Stimulated activated CD4-positive, alpha-beta T cell treated with anti-CD3 and anti-CD28 coated beads, Interleukin-1b, Interleukin-23, amount 100 ng/mL, for 4 hours (primary cell): ENCODE results near the gene PRRT4.

Source experiments
- DNase-seq, 2 donors: peaks; one replicate each; pipeline ENCODE4 v3.0.0-alpha.2; 2020; ENCODE audit warnings: low read depth in 2 of 2

Gene PRRT4

DNA sequence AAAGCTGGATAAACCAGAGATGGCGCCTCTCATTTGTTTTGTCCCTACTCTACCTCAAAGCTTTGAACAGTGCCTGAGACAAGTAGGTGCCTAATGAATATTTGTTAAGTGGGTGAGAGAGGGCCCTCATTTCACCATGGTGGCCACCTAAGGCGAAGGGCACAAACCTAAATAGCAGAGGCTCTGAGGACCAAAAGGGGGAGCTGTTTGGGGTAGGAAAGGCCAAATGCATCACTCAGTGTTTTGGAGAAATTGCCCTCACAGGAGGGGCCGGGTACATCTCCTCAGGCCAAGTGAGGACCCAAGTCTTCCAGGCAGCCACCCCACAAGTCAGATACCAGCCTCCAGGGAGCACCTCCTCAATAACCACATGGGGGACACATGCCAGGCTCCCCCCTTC lies 34.3 kb upstream of the PRRT4 start:
- DNase-seq, result no peak

DNA sequence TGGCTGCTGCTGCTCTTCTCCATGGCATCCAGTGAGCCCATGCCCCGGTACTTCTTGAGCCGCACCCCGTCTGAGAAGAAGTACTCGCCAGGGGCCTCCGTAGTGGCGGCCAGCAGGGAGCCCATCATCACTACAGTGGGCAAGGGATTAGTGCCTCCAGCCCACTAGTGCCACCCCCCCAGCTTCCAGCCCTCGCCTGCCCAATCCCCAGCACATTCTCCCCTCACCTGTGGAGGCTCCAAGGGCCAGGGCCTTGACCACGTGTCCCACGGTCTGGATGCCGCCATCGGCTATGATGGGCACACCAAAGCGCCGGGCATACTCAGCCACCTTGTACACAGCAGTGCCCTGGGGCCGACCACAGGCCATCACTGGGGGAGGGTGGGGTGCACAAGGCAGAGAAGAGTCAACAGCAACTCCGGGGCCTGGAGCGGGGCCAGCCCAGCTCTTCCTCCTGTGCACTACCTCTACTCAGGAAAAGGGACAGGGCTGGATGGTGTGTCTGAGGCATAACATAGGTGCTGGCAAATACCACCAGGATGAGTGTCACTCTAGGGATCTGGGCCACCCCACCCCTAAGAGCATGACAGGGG lies 33.5 kb upstream of the PRRT4 start:
- DNase-seq, result no peak

DNA sequence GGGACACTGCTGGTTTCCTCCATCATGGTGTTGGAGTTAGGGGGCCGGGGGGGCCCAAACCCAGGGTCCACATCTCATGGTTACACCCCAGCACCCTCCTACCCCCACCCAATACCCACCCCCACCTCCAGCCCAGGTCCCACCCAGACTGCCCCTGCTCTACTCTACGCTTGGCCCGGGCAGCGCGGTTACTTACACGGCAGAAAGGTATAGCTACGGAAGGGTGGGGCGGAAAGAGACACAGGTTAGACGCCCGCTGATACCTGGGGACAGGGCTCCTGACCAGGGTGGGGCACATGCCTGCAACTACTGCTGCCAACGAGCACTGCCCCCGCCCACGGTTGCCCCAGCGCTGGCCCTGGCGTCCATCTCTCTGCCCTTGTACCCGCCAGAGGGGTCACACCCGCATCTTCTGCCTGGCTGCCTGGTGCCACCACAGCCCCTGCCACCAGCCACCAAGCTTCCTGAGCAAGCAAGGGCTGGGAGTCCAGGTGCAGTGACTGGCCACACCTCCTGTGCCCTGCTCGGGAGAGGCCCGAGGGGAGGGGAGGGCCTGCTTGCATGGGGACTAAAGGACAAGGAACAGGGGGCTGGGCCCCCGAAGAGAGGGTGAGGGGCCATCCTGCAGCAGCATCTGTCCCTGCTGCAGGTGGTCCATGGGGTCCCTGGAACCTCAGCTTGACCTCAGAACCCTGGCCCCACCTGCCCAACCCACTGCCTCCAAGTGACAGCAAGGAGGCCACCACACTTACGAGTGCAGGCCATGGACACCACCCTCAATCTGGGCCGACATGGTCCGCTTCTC lies 32.2 kb upstream of the PRRT4 start:
- DNase-seq, result no peak

DNA sequence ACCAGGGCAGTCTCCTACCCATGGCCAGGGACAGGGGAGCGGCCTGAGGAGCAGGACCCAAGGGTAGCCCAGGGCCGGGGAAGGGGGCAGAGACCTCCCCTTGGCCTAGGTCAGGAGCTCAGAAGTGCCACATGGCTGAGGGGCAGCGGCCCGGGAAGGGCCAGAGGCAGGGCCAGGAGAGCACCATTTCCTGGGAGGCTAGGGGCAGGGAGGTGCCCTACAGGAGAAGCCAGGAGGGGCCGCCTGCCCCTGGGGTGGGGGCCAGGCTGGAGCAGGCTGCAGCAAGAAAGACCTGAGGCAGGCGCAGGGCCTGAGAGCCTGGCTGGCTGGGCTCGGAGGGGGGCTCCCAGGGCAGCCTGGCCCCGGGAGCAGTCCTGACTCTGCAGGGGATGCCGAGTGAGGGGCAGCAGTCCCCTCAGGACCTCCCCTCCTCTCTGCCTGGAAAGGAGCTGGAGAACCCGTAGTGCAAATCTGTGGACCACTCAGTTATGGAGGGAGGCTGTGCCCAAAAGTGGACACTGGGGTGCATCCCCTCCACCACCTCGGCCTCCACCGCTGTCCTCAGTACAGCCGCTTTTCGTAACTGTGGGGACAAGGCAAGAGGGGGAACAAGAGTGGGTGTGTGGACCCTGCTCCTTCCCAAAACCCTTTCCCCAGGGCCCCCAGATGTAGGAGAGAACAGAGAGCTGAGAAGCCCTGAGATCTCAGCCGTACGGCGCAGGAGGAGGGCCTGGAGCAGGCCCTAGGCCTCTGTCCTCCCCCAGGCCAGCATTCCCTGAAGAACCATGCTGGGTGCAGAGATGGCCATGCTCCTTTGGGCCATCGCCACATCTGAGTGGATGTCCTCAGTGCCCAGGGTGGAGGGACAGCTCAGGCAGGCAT lies 31.2 kb upstream of the PRRT4 start:
- no peak for DNase-seq

DNA sequence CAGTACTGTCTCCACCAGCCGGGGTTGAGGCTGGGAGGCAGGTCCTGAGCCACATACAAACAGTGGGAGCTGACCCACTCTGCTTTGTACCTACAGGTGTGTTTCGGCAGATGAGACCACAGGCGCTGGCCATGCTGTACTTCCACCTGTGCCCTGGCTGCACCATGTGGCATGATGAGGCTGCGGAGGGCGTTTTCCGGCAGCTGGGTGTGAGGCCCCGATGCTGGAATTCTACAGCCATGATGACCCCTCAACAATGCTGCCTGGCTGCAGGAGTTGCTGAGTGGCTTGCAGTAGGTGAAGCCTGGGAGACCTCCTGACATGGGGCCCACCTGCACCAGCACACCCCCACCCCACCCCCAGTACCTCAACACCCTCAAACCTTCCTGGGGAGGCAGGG lies 30.3 kb upstream of the PRRT4 start:
- no peak for DNase-seq

DNA sequence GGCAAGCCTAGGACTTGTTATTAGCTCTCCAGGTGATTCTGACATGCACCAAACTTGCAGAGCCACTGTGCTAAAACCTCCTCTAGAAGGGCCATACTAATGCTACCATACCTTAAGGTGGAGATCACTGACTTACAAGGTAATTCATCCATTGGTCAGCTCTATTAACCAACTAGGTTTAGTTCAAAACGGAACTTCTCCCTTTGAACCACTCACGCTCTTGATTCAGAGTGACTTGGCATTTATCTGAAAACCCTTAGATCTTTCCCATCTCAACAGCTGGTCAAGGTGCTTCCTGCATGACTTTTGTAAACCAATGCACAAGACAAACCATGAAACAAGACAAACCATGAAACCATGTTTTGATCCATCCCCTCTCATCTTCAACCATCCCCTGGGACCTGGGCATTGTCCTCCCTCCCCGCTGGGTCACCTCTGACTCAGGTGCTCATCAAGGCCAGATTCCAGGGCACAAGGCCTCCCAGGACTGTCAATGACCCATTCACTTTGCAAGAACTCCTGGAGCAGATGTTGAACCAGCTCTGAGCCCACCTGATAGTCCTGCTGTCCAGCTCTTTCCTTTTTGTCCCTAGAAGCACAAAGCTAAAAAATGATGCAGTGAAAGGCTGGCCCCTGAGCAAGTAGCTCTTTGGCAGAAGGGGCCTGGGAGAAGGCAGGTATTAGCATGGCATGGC lies 29.5 kb upstream of the PRRT4 start:
- DNase-seq, result no peak

DNA sequence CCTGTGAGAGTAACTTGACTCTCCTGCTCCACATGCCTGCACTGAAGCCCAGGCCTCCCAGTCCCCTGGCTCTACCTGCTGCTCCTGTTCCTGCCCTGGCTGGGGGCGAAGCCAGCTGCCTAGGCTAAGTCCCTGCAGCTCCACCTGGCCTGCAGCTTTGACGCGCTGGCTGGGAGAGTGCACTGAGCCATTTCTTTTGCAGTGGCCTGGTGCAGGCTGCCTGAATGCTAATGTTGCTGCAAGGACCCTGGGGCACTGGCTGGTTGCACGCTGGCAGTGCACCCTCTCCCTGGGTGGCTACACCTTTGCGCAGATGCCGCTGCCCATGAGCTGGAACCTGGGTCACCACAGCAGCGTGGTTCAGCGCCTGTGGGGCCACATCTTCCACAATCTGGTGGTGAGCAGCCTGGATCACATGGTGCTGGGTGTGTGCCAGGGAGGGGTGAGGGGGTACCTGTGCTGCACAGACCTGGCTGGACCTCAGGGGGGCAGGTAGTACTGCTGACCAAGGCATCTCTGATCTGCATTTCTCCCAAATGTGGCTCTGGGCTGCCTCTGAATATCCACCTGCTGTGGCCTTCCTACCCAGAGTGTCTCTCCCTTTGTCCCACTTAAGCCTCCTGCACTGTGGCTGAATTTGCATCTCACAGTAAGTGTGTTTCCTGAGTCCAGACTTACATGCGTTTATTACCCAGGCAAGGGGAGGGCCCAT lies 28.3 kb upstream of the PRRT4 start:
- DNase-seq, result no peak

DNA sequence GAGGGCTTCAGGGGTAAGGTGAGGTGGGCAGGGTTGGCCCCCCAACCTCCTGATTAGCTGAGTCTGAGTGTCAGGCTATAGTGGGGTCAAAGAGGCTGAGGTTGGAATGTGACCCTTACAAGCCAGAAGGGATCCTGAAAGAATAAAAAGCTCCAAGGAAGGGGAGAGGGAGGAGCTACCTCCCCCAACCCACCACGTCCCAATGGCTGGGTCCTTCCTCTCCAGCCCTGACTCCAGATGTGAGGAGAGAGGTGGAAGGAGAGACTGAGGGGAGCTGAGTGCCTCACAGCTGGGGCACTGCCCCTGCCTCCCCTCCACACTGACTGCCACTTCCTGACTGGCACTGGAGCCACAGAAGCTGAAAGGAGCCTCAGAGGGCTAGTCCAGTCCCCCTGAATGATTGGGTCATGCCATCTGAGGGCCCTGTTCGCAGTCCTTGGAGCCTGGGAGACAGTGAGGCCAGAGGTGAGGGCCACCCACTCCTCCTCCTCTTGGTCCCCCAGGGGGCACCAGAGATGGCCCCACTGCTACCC lies 27.7 kb upstream of the PRRT4 start:
- no peak for DNase-seq

DNA sequence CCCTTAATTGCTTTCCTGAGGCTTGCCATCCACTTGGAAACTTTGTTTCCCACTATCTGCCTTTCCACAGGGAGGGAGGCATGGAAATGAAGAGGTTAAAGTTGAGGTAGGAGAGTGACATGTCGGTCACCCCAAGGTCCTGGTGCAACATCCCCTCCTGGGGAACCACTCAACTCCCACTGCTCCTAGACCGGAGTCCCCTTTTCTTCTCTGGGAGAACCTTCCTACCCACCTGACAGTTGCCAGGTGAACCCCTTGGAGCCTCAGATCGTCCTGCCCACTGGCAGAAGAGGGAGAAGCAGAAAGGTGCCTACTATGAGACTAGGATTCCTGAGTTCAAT lies 26.6 kb upstream of the PRRT4 start:
- DNase-seq, result no peak

DNA sequence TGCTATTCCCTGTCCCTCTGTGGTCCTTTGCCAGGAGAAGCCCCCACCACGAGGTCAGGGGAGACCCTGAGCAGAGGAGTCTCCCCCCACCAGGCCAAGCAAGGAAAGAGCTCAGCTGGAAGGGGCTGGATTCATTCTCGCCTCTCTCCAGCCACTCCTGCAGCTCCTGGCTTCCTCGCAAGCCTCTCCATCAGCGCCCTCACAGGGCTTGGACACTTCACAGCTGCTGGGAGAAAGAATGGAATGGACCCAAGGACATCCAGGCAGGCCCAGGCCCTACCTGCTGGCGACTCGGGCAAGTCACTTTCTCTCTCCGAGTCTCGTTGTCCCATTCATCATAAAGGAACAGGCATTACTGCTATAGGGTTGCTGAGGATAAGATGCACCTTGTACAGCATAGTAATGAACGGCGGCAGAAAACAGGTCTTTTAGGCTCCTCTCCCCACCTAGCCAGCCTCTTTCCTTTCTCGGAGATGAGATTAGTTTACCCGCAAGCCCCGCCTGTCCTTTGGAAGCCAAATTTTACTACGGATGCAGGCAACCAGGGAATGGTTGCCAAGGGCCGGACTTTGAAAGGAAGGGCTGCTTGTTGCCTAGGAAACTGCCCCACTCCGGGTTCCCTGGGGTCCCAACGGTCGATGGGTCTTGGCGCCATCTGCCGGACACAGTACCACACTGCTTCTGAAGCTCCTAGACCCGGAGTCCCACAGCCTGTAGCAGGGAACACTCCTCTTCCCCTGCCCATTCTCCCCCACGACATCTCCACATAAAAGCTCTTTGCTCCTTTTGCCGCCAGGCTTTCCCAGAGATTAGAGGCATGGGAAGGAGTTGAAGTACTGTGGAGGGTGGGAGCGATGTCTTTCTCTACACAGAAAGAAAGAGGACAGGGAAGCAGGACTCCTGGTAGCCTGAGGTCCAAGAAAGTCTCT lies 26.0 kb upstream of the PRRT4 start:
- peak; percentile 63 to 66 for DNase-seq

DNA sequence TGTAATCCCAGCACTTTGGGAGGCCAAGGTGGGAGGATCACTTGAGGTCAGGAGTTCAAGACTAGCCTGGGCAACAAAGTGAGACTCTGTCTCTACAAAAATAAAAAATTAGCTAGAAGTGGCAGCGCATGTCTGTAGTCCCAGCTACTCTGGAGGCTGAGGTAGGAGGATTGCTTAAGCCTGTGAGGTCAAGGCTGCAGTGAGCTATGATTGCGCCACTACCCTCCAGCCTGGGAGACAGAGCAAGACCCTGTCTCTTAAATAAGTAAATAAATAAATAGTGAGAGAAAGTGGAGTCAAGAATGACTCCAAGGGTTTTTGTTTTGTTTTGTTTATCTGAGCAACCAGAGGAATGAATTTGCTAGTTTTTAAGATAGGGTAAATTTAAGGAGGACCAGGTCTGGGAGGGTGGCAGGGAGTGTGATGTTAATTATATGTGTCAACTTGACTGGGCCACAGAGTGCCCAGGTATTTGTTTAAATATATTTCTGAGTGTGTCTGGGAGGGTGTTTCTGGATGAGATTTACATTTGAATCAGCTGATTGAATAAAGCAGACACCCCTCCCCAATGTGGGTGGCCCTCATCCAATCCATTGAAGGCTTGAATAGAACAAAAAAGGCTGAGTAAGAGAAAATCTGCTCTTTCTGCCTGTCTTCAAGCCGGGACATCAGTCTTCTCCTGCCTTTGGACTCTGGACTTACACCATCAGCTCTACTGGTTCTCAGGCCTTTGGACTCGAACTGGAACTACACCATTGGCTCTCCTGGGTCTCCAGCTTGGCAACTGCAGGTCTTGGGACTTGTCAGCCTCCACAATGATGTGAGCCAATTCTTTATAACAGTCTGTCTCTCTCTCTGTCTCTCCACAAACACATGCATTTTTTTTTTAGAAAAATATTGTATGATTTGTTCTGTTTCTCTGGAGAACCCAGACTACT lies 24.8 kb upstream of the PRRT4 start:
- no peak for DNase-seq

DNA sequence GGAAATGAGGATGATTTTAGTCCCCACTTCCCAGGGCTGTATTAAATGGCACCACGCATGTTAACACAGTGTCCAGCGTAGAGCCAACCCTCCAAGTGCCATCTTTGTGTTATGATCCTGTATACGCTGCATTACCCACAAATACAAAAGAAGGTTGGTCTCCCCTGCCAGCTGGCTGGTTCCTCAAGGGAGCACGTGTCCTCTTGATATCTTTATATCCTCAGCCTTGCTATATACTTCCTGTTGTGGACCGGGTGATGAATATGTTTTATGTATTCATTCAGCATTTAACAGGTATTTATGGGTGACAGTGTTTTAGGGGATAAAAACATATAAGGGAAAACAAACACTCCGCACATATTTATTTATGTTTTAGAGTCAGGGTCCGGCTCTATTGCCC lies 23.2 kb upstream of the PRRT4 start:
- no peak for DNase-seq

DNA sequence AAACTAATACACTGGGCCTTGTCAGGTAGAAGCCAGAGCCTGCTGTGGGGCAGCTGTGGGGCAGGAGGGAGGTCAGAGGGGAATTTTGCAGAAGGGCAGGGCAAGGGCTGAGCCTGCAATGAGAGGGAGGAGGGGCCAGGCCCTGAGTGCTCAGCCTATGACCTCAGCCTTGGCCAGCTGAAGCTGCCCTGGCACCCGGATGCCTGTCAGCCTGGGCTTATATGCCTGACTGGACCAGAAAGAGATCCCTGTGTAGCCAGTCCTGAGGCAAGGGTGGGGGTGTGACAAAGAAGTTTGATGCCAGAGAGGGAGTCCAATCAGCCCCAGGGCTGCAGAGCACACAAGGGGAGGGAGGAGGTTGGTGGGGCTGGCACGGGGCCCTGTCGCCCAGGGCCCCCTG lies 22.3 kb upstream of the PRRT4 start:
- no peak for DNase-seq

DNA sequence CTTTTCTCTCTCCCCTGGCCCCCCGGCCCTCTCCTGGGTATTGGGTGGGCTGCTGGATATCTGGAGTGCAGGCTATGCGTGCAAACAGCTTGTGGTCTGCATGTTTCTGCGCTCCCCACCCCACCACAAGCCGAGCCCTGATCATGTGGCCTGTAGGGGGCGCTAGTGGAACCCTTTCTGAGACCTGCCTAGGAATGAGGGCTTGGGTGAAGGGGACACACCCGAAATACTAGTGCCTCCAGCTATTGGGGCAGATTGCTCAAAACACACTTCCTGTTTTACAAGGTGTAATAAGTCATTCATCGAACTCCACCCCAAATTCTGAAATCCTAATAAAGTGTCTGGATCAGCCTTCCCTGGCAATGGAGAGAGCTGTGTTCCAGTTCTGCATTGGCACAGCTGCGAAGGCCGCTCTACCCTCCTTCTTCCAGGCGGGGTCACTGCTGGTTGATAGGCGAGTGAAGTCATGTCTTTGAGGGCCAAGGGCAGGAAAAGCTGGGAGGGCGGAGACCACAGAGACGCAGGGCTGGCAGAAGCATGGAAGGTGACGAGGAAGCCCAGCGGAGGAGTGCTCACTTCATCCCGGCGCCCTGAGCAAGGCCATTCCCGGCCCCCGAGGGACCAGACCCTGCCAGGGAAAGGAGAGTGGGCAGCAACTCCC lies 19.8 kb upstream of the PRRT4 start:
- DNase-seq, result peak in 1 of 2 donors; percentile 28

DNA sequence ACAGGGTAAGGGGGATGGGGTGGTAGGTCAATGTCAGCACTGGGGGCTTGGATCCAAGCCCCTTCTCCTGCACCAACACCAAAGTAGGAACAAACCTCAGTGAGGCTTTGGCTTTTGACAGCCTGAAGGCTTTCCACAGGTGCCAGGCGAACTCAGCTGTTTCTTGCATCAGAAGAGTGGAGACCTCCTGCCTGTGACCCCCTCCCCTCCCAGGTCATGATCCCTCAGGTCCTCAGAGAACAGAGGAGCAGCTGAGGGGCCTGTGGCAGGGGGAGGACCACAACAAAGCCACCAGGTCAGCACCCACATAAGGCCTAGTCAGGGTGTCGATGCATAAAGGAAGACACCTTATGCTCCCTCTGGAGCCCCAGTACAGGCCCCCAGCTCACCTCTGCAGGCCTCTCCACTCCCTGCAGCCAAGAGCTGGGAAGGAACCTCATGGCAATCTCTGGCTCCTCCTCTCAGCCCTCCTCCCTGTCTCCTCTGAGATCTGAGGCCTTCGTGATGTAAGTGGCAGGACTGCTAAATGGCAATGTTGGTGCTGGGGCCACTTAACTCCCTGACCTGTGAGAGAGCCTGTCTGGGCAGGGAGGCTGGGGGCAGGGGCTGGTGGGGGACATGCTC lies 19.1 kb upstream of the PRRT4 start:
- DNase-seq, result no peak

DNA sequence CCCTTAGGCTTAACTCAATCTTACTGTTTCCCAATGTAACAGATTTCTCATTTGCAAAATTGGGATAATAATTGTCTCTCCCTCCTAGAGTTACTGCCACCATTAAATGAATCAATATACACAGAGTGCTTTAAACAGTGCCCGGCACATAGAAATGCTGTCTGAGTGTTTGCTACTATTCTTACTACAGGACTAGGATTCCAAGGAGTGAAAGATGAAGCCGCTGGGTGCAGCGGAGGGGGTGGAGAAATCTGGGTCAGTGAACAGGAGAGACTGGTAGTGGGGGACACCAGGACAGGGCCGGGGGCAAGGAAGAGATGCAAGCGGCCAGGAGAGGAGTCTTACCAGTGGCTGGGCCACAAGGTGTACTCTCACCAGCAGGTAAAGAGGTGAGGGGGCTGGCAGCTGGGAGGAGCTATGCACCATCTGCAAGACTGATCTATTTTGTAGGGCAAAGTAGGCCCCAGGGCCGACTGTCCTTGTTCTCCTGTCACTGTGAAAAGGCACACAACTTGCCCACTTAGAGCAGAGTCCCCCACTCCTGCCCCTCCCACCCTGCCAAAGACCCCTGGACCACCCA lies 18.5 kb upstream of the PRRT4 start:
- DNase-seq, result no peak

DNA sequence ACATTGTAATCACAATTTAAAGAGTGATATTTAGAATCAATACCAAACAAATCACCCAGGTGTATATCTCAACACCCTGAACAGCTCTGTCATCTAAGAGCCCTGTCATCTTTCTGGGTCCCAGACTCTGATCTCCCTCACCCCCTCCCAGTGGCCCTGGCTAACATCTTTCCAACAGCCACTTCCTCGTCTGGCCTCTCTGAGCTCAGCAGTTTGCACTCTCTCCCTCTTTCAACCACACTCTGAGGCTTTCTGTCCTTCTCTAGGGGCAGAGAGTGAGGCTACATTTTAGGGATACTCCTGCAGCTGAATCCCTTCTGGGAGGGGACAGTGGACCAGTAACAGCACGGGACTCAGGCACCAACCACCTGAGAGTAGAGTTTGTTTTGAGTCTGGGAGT lies 17.1 kb upstream of the PRRT4 start:
- no peak for DNase-seq

DNA sequence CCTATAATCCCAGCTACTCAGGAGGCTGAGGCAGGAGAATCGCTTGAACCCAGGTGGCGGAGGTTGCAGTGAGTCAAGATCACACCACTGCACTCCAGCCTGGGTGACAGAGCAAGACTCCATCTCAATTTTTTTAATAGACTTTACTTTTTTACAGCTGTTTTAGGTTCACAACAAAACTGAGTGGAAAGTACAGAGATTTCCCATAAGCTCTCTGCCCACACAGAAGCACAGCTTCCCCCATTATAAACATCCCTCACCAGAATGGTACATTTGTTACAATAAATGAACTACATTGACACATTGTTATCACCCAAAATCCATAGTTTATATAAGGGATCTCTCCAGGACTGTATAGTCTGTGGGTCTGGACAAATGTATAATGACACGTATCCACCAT lies 14.6 kb upstream of the PRRT4 start:
- DNase-seq, result no peak
